ENCODE data around the gene TMEM169.
"Not testable (repeated sequence)": the region's sequence is repeated elsewhere in the genome, so short reads cannot be mapped to it uniquely, and the experiment has no call there.

Gene TMEM169

DNA sequence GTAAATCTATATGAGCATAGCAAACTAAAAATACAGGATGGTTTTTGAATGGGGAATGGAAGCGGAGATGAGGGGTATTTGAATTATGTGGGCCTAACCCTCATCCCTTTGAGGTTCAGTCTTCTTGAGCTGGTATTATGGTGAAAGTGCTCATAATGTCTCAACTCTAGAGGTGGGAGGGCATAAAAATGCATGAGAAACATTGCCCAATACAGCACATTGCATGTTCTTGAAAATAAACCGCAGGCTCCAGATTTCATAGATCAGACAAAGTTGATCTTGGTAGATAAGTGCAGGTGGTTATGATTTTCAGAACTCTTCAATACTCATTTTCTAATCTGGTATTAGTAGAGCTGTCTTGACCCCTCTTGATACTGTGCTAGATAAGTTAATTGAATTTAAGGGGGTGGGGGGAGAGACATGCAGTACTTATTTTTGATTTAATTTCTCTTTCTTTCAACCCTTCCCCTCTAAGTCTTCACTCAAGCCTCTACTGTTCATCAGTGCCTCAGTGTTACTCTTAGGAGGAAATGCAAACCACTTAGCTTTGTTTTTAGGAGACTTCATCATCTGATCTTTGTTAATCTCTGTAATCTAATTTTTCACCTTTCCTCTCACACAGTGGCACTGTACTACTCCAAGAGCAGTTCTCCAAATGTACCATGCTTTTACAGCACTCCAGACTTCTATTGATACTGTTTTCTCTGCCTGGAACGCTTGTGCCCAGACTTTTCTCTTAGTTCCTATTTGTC, 49.6 kb downstream of the TMEM169 start:
- Histone ChIP-seq H3K9me3 (ENCODE audit: control insufficient read depth in 2 of 2, low read length in 2 of 2) (no peaks in the 10 kb centered on the region), H3K27ac (ENCODE audit: low read length) (no peak overlapping the region), H3K36me3 (ENCODE audit: control insufficient read depth in 2 of 2, insufficient read depth in 2 of 2, low read length in 2 of 2) (peaks cover 45 to 54% of the 10 kb centered on the region in 2 donors), H3K4me1 (ENCODE audit: control insufficient read depth, insufficient read depth, low read length) (no peaks in the 10 kb centered on the region), H3K9ac (ENCODE audit: low read length in 2 of 2) (no peak overlapping the region), H3K4me3 (ENCODE audit: low read length in 2 of 2) (no peak overlapping the region), H3K27me3 (ENCODE audit: control insufficient read depth in 1 of 2, insufficient read depth in 2 of 2, low read length in 2 of 2) (no peaks in the 10 kb centered on the region)

DNA sequence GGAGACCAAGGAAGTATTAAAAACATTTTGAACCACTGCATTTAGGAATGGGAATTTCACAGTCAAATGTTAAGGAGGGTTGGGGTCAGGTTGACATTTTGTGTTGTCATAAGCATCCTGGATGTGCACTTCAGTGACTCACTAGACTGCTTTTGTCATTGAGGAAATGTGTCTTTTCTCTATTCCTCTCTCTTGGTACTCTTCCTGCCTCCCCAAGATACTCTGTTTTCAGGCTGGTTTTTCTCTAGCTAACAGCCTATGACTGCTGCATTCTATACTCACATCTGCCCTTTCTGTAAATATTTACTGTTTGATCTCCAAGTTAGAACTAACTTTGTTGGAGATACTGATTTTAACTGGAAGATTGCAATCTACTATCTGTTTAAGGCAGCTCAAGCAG, 50.9 kb downstream of the TMEM169 start:
- Histone ChIP-seq H3K27ac (ENCODE audit: low read length) (no peak overlapping the region), H3K9ac (ENCODE audit: low read length in 2 of 2) (no peak overlapping the region), H3K27me3 (ENCODE audit: control insufficient read depth in 1 of 2, insufficient read depth in 2 of 2, low read length in 2 of 2) (no peaks in the 10 kb centered on the region), H3K36me3 (ENCODE audit: control insufficient read depth in 2 of 2, insufficient read depth in 2 of 2, low read length in 2 of 2) (peaks cover 52% of the 10 kb centered on the region in 2 donors), H3K9me3 (ENCODE audit: control insufficient read depth in 2 of 2, low read length in 2 of 2) (no peaks in the 10 kb centered on the region), H3K4me1 (ENCODE audit: control insufficient read depth, insufficient read depth, low read length) (no peaks in the 10 kb centered on the region), H3K4me3 (ENCODE audit: low read length in 2 of 2) (no peak overlapping the region)

DNA sequence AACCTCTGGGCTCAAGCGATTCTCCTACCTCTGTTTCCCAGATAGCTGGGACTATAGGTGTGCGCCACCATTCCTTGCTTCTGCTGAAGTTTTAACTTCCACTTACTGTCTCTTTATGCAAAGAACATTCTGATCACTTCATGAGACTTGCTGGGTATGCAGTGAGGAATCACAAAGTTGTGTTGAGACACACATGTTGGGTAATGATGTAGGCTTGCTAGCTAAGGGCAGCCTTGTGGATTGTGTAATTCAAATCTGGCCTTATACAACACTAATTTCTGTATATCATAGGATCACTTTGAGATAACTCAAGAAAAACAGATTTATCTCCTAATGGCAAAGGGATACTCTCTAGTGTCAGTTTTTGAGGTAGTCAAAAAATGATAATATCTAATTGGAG, 51.7 kb downstream of the TMEM169 start:
- Histone ChIP-seq H3K9ac (ENCODE audit: low read length in 2 of 2) (no peak overlapping the region), H3K27me3 (ENCODE audit: control insufficient read depth in 1 of 2, insufficient read depth in 2 of 2, low read length in 2 of 2) (no peaks in the 10 kb centered on the region), H3K9me3 (ENCODE audit: control insufficient read depth in 2 of 2, low read length in 2 of 2) (no peaks in the 10 kb centered on the region), H3K4me3 (ENCODE audit: low read length in 2 of 2) (no peak overlapping the region), H3K27ac (ENCODE audit: low read length) (no peak overlapping the region), H3K4me1 (ENCODE audit: control insufficient read depth, insufficient read depth, low read length) (no peaks in the 10 kb centered on the region), H3K36me3 (ENCODE audit: control insufficient read depth in 2 of 2, insufficient read depth in 2 of 2, low read length in 2 of 2) (peaks cover 56 to 57% of the 10 kb centered on the region in 2 donors)

DNA sequence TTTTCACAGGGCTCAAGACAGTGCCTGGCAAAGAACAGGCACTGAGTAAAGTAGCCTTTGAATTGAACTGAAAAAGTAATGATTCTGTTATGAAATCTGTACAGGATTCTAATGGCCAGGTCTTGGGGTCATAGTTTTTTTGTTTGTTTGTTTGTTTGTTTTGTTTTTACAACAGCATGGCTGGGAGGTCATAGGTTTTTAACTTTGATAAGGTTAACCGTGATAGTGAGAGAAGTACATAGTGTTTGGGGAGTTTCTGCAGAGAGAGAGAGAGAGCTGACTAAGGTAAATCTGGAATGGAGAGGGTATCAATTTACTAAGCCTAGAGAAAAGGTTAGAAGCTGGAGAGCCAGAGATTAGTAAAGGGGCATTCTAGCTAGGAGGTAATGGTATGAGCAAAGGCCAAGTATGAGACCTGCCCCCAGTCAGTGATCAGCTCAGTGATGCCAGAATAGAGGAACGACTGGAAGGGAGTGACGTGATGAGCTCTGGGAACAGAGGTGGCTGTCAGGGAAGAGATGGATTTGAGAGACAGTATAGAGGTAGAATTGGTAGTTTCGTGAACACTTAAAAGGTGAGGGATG, 53.3 kb downstream of the TMEM169 start:
- Histone ChIP-seq H3K27me3 (ENCODE audit: control insufficient read depth in 1 of 2, insufficient read depth in 2 of 2, low read length in 2 of 2) (no peaks in the 10 kb centered on the region), H3K4me3 (ENCODE audit: low read length in 2 of 2) (no peak overlapping the region), H3K9me3 (ENCODE audit: control insufficient read depth in 2 of 2, low read length in 2 of 2) (no peaks in the 10 kb centered on the region), H3K9ac (ENCODE audit: low read length in 2 of 2) (no peak overlapping the region), H3K4me1 (ENCODE audit: control insufficient read depth, insufficient read depth, low read length) (no peaks in the 10 kb centered on the region), H3K36me3 (ENCODE audit: control insufficient read depth in 2 of 2, insufficient read depth in 2 of 2, low read length in 2 of 2) (peaks cover 55 to 64% of the 10 kb centered on the region in 2 donors), H3K27ac (ENCODE audit: low read length) (no peak overlapping the region)

DNA sequence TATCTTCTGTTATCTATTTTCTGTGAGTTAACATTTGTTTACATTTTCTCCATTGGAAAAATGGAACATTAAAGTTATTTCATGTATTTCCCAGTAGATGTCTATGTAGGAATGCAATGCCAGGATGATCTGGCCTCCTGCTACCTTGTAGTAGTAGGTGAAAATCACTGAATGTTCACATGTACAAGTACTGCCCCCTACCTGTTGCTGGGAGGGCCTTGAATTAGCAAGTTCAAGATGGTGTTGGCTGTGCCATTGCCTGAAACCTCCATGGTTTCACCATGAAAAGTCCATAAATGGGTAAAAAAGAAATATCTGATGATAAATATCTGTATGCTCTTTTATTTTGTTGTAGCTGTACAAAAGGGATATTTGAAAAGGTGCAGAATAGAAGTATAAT, 58.2 kb downstream of the TMEM169 start:
- Histone ChIP-seq H3K9me3 (ENCODE audit: control insufficient read depth in 2 of 2, low read length in 2 of 2) (no peaks in the 10 kb centered on the region), H3K9ac (ENCODE audit: low read length in 2 of 2) (no peak overlapping the region), H3K36me3 (ENCODE audit: control insufficient read depth in 2 of 2, insufficient read depth in 2 of 2, low read length in 2 of 2) (peaks cover 53% of the 10 kb centered on the region in 2 donors), H3K4me1 (ENCODE audit: control insufficient read depth, insufficient read depth, low read length) (no peaks in the 10 kb centered on the region), H3K27me3 (ENCODE audit: control insufficient read depth in 1 of 2, insufficient read depth in 2 of 2, low read length in 2 of 2) (no peaks in the 10 kb centered on the region), H3K27ac (ENCODE audit: low read length) (no peak overlapping the region), H3K4me3 (ENCODE audit: low read length in 2 of 2) (no peak overlapping the region)

DNA sequence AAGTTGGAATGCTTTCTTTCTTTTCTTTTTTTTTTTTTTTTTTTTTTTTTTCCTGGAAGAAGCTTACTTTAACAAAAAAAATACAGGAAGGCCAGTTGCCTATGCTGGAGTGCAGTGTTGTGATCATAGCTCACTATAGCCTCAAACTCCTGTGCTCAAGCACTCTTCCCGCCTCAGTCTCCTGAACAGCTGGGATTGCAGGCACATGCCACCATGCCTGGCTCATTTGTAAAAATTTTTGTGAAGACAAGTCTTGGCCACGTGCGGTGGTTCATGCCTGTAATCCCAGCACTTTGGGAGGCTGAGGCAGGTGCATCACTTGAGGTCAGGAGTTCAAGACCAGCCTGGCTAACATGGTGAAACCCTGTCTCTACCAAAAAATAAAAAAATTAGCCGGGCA, 59.8 kb downstream of the TMEM169 start:
- not testable (repeated sequence) for H3K27me3 ChIP-seq (ENCODE audit: control insufficient read depth in 1 of 2, insufficient read depth in 2 of 2, low read length in 2 of 2); H3K9ac ChIP-seq (ENCODE audit: low read length in 2 of 2); H3K4me1 ChIP-seq (ENCODE audit: control insufficient read depth, insufficient read depth, low read length); H3K27ac ChIP-seq (ENCODE audit: low read length); H3K4me3 ChIP-seq (ENCODE audit: low read length in 2 of 2); H3K9me3 ChIP-seq (ENCODE audit: control insufficient read depth in 2 of 2, low read length in 2 of 2)
- peaks cover 51 to 52% of the 10 kb centered on the region in 2 donors for H3K36me3 ChIP-seq (ENCODE audit: control insufficient read depth in 2 of 2, insufficient read depth in 2 of 2, low read length in 2 of 2)

DNA sequence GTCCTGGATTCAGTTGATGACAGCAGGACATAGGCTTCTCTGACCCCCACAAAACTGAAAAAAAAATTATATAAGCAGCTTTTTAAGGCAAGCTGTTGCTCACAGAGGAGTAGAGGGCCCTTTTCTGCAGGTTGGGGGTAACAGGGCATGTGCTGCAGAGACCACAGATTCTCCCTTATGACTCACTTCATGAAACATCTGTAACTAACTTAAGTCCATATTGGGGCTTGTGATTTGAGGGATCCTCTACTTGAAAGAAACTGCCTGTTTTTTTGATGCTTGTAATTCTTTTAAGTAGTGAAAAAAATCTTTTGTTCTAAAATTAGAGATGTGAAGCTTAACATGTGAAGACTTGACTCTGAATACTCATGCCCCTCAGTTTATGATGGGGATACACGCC, 60.8 kb downstream of the TMEM169 start:
- Histone ChIP-seq H3K36me3 (ENCODE audit: control insufficient read depth in 2 of 2, insufficient read depth in 2 of 2, low read length in 2 of 2) (peaks cover 49 to 52% of the 10 kb centered on the region in 2 donors), H3K4me3 (ENCODE audit: low read length in 2 of 2) (no peak overlapping the region), H3K27ac (ENCODE audit: low read length) (no peak overlapping the region), H3K9me3 (ENCODE audit: control insufficient read depth in 2 of 2, low read length in 2 of 2) (no peaks in the 10 kb centered on the region), H3K9ac (ENCODE audit: low read length in 2 of 2) (no peak overlapping the region), H3K4me1 (ENCODE audit: control insufficient read depth, insufficient read depth, low read length) (no peaks in the 10 kb centered on the region), H3K27me3 (ENCODE audit: control insufficient read depth in 1 of 2, insufficient read depth in 2 of 2, low read length in 2 of 2) (no peaks in the 10 kb centered on the region)

DNA sequence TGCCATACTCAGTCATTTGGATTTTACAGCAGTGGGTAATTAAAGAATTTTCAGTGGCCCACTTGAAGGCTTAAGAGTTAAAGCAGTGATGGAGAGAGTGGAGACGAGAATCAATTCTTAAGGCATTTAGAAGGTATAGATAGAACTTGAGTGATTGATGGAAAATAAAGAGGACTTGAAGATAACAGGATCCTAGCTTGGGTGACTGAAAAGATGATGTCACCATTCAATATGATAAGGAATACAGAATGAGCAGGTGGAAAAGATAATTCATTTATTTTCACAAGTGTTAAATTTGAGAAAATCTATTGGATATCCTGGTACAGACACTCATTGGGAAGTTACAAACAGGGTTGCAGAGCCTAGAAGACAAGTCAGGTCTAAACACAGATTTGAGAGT, 62.7 kb downstream of the TMEM169 start:
- Histone ChIP-seq H3K4me1 (ENCODE audit: control insufficient read depth, insufficient read depth, low read length) (no peaks in the 10 kb centered on the region), H3K9me3 (ENCODE audit: control insufficient read depth in 2 of 2, low read length in 2 of 2) (no peaks in the 10 kb centered on the region), H3K4me3 (ENCODE audit: low read length in 2 of 2) (no peak overlapping the region), H3K9ac (ENCODE audit: low read length in 2 of 2) (no peak overlapping the region), H3K27ac (ENCODE audit: low read length) (no peak overlapping the region), H3K27me3 (ENCODE audit: control insufficient read depth in 1 of 2, insufficient read depth in 2 of 2, low read length in 2 of 2) (no peaks in the 10 kb centered on the region), H3K36me3 (ENCODE audit: control insufficient read depth in 2 of 2, insufficient read depth in 2 of 2, low read length in 2 of 2) (peaks cover 42 to 47% of the 10 kb centered on the region in 2 donors)

DNA sequence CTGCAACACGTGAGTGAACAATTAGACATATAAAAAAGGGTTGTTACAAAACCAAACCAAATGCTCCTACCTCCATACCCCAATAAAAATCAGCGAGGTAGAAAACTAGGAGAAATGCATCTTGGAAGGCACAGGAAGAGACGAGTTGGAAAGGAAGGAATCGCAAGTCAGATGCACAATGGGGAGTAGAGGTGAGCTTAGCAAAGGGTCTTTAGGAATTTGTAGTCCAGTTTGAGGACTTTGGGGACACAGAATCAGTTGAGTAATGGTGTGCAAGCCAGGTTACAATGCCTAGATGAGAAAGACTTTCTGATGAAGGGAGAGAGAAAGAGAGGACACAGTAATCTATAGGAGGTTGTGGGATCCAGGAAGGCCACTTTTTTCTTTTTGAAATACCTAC, 63.1 kb downstream of the TMEM169 start:
- no peaks in the 10 kb centered on the region for H3K27me3 ChIP-seq (ENCODE audit: control insufficient read depth in 1 of 2, insufficient read depth in 2 of 2, low read length in 2 of 2)
- no peaks in the 10 kb centered on the region for H3K4me1 ChIP-seq (ENCODE audit: control insufficient read depth, insufficient read depth, low read length)
- H3K27ac ChIP-seq (ENCODE audit: low read length) = no peak overlapping the region
- no peak overlapping the region for H3K4me3 ChIP-seq (ENCODE audit: low read length in 2 of 2)
- peaks cover 43 to 47% of the 10 kb centered on the region in 2 donors for H3K36me3 ChIP-seq (ENCODE audit: control insufficient read depth in 2 of 2, insufficient read depth in 2 of 2, low read length in 2 of 2)
- H3K9me3 ChIP-seq (ENCODE audit: control insufficient read depth in 2 of 2, low read length in 2 of 2) = no peaks in the 10 kb centered on the region
- no peak overlapping the region for H3K9ac ChIP-seq (ENCODE audit: low read length in 2 of 2)

DNA sequence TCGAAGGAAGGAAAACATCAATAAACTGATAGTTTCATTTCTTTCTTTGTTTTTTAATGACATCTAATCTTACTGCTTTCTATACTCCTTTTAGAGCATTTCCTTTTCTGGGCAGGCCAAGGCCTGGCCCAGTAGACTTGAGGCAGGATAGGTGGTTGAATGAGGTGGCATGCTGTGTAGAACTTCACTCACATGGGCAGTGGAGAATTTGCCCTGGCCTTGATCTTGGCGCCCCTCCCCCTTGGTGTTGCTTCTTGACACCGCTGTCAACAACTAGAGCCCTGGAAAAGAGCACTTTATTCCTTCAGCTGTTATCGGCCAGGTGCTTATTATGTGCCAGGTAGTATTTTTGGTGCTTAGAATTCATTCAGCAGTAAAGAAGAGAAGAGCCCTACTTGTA, 64.9 kb downstream of the TMEM169 start:
- no peak overlapping the region for H3K4me3 ChIP-seq (ENCODE audit: low read length in 2 of 2)
- H3K27ac ChIP-seq (ENCODE audit: low read length) = no peak overlapping the region
- no peaks in the 10 kb centered on the region for H3K9me3 ChIP-seq (ENCODE audit: control insufficient read depth in 2 of 2, low read length in 2 of 2)
- H3K27me3 ChIP-seq (ENCODE audit: control insufficient read depth in 1 of 2, insufficient read depth in 2 of 2, low read length in 2 of 2) = no peaks in the 10 kb centered on the region
- H3K4me1 ChIP-seq (ENCODE audit: control insufficient read depth, insufficient read depth, low read length) = no peaks in the 10 kb centered on the region
- peaks cover 44 to 53% of the 10 kb centered on the region in 2 donors for H3K36me3 ChIP-seq (ENCODE audit: control insufficient read depth in 2 of 2, insufficient read depth in 2 of 2, low read length in 2 of 2)
- no peak overlapping the region for H3K9ac ChIP-seq (ENCODE audit: low read length in 2 of 2)
